IPS-NIHi7 (cell line): ENCODE measurements around the gene MARK3.
A peak's percentile ranks its signal among the peaks of the same experiment; 100 is the strongest.

Experiments used
- DNase-seq: peaks from one replicate; pipeline ENCODE4 v3.0.0; 2012; ENCODE audit warnings: mixed read lengths; ENCODE audit errors: extremely low spot score

Gene MARK3

GRCh38 chr14:103535081-103535890 is 150.1 kb downstream of the MARK3 start:
- DNase-seq, result no peak

DNA sequence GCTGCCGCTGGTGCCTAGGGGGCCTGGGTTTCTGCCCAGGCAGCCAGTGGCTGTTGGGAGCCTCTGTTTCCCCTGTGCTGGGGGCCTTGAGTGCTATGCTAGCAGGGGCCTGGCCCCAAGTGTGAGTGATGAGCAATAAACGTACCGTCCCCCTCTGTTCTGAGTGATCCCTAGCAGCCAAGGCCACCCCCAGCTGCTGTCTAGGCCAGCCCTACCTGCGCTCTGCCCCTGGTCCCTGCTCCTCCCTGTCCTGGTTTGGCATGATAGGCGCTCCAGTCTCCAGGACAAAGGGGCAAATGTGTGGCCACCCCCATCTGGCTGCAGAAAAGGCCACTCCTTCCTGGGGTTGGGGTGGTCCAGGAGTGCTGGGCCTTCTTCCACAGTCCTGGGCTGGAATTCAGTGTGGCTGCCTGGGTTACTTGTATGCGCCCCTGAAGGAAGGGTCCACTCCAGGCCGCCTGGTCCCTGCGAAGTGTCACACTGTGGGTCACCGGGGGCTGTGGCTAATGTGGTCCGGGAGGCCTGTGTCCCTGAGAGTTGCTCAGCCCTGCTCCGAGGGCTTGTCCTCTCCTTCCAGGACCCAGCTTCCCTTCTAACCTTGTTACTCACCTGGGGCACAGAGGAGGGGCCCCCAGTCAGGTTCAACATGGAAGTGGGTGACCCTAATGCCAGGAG is 150.8 kb downstream of the MARK3 start:
- DNase-seq, result no peak

- no peak for DNase-seq
Measured at GRCh38 chr14:103536693-103537092, 151.5 kb downstream of the MARK3 start.

- no peak for DNase-seq
Measured at GRCh38 chr14:103537175-103537990, 152.2 kb downstream of the MARK3 start.

GRCh38 chr14:103538291-103539055 is 153.3 kb downstream of the MARK3 start:
- DNase-seq, result no peak

DNA sequence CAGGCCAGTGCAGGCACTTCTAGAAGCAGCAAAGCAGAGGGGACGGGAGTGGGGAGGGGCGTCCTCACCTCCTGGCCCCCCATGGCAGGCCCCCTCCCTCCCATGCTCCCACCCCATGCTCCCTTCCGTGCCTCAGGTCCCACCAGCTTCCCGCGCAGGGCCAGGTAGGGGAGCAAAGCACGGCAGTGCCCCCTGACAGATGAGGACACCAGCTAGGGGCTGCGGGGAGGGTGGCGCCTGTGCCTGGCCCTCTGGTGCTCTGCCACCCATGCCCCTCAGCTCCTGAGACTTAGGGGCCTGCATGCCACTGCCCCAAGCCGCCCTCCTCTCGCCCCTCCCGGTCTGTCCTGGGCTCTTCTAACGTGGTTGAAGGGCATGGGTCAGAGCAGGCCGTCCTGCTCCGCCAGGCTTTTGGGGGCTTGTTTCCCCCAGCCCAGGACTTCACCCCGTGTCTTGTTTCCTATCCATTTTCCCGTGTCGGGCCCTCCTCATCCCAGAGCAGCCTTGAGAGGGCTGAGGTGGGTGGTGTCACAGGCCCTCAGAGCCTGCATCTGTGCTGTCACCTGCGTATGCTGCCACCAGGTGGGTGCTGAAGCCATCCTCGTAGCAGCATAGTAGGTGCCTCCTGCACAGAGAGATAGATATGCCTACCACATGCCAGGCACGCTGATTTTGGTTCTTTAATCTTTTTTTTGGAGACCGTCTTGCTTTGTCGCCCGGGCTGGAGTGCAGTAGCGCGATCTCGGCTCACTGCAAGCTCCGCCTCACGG is 154.0 kb downstream of the MARK3 start:
- no peak for DNase-seq

DNA sequence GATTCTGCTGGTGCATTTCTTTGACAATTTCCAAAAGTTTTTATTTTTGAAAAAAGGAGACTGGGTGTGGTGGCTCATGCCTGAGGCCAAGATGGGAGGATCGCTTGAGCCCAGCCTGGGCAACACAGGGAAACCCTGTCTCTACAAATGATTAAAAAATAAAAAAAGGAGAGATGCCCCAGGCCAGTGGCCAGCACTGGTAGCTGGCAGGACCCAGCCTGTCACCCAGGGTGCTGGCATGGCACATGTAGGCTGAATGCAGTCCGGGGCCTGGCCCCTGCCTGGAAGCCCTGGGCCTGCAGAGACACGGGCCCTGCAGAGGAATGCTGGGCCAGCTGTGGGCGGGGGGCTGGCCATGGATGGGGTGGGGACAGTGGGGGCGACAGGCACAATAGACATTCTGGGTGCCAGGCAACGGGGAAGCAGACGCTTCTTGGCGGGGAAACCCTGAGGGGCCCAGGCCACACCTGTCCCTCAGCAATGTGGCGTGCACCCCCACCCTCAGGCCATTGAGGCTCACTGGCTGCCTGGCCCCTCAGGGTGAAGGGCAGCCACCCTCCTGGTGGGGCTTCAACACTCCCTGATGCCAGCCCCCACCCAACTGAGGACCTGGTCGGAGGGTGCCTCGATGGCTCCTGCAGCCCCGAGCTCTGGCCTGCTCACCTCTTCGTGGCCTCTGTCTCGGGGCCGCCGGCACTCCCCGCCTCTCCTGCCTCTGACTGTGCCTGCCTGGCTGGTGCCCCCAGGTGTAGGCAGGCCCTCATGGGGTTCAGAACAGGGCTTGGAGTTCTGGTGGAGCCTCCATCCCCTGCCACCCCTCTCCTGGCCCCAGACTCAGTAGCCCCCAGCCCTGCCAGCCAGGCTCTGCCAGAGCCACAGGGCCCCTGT is 155.8 kb downstream of the MARK3 start:
- no peak for DNase-seq

DNA sequence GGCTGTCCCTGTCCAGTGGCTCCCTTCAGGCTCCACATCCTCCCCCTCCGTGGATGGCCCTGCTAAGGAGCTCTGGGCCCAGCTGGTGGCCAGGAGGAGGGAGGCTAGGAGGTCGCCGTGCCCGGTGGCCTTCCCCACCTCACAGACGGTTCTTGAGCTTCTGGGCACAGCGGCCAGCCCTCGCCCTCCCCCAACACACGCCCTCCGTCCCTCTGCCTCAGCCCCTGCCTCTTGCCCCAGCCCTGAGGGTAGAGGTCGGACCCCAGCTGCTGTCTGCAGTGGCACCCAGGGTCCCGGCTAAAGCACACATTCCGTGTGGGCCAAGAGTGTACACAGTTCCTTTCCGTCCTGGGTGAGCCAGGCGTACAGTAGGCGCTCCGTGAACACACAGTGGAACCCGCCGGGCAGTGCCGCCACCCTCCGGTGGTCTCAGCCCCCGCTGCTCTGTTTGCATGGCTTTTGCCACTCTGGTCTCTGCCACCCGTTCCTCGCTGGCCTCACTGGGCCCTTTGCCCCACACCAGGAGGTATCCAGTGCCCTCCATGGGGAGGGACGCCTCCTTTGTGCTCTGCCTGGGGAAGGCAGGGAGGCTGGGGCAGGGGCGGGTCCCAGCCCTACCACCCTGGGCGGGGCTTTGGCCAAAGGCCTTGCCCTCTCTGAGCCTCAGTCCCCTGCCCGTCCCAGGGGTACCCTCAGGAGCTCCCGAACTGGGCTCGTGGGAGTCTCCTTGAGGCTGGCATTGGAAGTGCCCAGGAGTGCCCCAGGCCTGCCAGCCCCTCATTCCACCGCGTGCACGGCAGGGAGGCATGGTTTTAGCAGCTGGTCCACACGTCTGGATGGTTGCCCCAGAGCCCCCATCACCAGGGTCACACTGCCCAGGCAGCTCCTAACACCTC is 156.7 kb downstream of the MARK3 start:
- peak; percentile 49 for DNase-seq

GRCh38 chr14:103542605-103543088 is 157.4 kb downstream of the MARK3 start:
- peak; percentile 91 for DNase-seq

DNA sequence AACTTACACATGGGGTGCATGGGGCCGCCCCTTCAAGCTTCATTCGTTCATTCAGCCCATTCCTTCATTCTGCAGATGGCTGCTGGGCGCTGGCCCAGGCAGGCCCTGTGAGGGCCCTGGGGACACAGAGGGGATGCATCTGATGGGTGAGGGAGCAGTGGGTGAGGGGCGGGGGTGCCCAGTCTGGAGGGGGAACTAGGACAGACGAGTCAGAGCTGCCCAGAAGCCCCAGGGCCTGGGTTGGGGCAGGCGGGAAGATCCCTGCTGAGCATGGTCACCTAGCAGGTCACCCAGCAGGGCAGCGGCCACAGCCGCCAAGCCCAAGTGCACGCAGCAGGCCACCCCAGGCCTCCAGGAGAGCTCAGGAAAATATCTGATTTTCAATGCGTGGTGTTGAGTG is 157.9 kb downstream of the MARK3 start:
- no peak for DNase-seq

DNA sequence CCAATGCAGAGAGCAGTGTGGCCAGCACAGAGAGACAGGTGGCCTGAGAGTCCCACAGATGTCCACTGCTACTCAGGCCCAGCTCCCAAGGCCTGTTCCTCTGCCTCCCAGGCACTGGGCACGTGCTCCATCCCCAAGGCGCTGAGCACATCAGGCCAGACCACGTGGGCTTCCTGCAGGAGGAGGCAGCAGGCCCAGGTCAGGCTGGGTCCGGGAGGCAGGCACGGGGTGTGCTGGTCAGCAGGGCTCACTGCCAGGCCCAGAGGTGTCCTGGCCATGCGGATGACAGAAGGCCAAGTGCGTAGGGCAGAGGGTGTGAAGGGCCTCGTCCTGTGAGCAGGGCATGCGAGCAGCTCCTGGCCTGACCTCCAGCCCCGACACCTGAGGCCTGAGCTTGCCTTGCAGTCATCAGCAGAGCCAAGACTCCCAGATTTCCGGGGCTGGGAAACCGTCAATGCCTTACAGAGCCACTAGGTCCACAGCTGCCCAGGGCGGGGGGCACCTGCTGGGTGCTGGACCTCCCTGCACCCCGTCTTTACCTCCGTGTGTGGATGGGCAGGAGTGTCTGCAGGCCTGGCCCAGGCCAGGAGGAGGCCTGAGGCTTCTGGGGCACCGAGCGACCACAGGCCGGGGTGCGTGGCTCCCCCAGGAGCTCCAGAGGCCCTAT is 158.6 kb downstream of the MARK3 start:
- DNase-seq, result no peak

DNA sequence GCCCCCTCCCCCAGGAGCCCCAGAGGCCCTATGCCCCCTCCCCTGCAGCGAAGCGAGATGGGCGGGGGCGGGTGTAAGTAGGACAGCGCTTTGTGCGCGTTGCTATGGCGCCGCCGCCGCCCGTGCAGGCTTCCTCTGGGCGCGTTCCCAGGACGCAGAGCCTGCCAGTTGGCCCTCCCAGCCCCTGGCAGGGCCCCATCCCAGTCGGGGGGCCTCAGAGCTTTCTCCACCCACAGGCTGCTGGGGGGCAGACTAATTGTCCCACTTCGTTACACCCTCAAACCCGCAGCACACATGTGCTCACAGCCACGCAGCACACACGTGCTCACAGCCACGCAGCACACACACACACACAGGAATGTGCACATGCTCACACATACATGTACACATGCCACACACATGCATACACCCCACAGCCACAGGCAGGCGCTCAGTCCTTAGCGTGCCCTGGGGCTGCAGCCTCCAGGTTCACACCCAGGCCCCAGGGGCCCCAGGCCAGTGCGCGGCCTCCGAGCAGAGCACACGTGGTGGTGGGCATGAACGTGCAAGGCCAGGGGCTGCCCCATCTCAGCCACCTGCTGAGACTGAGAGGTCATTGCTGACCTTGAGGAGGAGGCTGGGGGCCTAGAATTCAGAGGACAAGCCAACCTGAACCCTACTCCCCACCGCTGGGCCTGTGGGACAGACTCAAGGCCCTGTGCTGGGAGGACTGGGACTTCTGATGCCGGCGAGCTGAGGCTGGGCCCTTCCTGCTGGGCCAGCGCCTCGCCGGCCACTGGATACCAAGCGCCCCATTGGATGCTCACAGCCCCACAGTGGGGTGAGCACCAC is 159.4 kb downstream of the MARK3 start:
- DNase-seq, result no peak

DNA sequence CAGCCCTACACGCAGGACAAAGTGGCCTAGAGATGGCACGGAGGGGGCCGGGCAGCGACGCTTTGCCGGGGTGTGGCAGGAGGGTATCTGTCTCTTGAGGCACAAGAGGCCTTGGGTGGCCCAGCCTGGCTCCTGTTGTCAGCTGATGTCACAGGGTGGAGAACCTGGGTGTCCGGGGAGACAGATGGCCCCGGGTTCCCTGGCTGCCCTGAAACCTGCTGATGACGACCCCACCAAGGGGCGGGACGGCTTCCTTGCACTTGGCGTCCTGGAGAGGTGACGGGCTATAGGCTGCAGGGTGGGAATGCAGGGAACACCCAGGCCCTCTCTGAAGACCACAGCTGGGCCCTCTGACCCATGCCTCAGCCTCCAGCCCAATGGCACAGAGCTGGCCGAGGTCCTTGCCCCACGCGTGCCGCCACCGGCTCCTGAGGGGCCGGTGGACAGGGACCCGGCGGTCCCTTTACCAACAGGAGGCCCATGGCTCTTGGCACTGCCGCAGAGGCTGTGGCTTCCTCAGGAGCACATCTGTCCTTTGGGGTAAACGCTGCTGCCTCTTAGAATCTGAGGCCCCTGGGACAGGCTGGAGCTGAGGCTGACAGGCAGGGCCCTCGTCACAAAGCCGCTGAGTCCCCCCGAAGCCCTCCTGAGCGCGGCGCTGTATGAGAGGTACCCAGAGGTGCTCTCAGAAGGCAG is 160.2 kb downstream of the MARK3 start:
- no peak for DNase-seq

DNA sequence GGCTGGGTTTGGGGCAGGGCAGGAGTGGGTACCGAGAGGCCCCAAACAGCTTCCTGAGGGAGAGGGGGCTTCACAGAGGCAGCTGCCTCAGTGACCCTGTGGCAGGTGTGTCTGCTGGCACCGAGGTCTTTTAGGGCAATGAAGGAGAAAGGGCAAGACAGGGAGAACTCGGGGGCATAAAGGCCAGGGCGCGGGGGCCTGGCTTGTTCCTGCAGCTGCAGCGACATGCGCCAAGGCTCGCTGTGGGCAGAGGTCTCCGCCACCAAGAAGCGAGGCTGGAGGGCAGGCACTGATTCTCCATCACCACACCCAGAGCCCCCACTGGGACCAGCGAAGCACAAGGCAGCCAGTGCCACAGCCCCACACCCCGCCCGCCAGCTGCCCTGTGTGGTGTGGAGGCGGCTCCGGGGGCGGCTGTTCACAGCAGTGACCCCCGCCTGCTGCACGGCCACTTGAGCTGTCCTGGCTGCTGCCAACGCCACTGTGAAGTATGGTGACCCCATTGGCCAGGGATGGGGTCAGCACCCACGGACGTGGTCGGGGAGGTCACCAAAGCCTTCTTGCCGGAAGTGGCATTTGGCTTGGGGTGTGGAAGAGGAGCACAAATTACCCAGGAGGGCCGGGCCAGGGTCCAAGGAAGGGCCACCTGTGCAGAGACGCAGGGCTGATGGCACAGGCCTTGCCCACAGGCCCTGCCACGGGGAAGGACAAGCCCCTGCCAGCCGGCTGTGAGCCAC is 160.9 kb downstream of the MARK3 start:
- DNase-seq, result no peak

- peak; percentile 92 for DNase-seq
Measured at GRCh38 chr14:103546652-103547454, 161.6 kb downstream of the MARK3 start.
